LoVo (cell line): Measurements from ENCODE around the gene DPF1.
"Not testable (repeated sequence)": the region's sequence is repeated elsewhere in the genome, so short reads cannot be mapped to it uniquely, and the experiment has no call there.

Source experiments
- DNase-seq: peaks from one replicate; pipeline ENCODE4 v3.0.0-alpha.2; 2016; ENCODE audit warnings: low spot score

The DPF1 gene

DNA sequence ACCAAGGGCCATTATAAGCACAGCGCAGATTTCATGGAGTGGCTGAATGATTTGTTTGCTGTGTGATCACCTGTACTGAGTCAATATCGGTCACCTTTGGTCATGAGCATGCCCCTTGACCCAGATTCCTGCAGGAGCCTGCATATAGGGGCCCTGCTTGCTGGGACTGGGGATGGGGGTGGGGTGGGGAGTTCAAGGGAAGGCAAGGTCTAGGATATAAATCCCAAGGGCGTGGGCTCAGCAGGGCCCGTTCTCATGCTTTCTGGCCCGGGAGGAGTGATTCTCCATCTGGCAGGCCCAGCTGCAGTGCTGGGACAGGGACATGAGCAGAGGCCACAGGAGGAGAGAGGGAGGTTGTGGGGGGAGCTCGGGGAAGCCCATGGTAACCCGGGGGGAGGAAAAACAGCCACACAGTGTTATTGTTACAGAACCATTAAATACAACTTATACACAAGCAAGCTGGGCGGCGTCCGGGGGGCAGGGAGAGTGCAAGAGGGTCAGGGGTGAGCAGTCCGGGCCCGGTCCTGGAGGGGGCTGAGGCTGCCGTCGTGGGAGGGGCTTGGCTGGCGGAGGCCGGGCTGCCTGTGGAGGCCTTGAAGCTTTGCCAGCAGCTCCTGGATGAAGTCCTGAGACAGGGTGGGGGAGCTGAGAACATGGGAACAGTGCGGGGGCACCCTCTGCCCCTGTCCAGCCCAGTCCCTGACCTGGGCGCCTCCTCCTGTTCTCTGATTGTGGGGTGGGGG, 27.0 kb upstream of the DPF1 start:
- DNase-seq = no peak

DNA sequence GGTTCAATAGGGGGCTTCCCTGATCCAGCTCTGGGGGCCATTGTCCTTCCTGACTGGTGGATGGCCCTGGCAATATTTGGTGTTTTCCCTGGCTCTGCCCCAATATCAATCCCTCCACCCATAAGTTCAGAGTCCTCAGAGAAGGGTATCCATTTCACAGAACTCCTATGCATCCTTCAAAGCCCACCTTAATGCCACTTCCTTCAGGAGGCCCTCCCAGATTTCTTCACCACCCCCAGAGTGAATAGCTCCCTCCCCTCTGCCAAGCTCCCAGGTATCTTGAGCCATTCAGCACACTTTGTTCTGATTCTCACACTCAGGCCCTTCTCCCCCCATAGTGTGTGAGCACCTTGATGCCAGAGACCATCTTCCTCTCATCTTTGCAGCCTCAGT, 26.4 kb upstream of the DPF1 start:
- no peak for DNase-seq

DNA sequence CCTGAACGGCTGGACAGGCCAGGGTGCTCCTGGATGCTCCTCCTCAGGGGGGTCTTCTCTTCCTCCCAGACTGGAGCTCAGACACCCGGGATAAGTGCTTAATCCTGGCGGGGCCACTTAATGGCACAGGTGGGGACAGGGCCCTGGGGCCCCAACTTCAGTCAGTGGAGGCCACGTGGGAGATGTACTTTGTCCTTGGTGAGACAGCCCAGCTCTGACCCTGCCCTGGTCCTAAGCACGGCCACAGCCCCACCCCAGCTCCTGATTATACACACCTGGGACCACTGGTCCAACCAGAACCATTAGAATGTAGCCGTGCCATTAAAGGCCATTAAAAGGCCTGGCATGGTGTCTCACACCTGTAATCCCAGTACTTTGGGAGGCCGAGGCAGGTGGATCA, 24.4 kb upstream of the DPF1 start:
- no peak for DNase-seq

DNA sequence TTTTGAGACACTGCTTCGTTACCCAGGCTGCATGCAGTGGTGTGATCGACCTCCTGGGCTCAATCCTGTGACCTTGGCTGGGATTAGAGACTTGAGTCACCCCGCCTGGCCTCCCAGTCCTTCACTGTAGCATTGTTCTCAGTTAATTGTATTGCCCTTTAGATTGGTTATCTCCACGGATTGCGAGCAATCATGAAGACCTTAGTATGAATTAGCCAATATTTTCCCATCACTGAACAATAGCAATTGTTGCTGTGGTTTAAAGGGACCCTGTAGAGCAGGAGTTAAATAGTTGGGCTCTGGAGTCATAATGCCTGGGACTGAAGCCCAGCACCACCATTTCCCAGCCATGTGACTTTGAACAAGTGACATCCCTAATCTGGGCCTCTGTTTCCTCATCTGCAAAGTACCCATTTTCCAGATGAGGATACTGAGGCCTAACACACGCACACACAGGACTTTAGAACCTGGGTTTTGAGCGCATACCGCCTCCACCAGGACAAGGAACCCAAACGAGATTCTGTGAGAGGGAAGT, 23.8 kb upstream of the DPF1 start:
- DNase-seq = no peak

DNA sequence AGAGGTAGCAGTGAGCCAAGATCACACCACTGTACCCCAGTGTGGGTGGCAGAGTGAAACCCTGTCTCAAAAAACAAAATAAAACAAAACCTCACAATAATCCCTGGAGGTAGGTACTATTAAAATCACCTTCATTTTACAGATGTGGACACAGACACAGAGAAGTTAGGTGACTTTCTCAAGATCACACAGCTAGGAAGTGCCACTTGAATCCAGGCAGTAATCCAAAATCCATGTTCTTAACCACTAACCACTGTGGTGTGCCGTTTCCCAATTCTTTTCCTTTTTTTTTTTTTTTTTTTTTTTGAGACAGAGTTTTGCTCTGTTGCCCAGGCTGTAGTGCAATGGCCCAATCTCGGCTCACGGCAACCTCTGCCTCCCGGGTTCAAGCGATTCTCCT, 23.1 kb upstream of the DPF1 start:
- DNase-seq = no peak

DNA sequence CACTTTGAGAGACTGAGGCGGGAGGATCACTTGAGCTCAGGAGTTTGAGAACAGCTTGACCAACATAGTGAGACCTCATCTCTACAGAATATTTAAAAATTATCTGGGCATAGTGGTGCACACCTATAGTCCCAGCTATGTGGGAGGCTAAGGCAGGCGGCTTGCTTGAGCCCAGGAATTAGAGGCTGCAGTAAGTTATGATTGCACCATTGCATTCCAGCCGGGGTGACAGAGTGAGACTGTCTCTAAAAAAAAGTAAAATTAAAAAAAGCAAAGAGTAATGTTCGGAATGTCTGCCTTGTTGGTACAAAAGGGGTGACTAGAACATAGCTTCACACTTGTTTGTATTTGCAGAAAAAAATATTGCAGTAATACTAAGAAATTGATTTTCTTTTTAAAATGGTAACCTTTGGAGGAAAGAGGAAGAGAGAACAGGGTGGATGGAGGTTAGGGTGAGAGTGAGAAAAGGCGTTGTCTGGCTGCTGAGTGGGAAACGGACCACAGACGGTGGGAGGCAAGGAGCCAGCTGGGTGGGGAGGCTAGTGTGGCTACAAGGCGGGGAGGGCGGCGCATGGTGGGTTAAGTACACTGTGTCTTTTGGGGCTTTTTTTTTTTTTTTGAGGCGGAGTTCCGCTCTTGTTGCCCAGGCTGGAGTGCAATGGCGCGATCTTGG, 21.9 kb upstream of the DPF1 start:
- no peak for DNase-seq

DNA sequence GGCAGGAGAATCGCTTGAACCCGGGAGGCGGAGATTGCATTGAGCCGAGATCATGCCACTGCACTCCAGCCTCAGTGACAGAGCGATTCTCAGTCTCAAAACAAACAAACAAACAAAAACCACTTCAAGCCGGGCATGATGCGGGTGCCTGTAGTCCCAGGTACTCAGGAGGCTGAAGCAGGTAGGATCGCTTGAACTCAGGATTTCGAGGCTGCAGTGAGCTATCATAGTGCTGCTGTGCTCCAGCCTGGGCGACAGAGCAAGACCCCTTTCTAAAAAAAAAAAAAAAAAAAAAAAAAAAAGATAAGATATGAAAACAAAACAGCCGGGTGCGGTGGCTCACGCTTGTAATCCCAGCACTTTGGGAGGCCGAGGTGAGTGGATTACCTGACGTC, 19.3 kb upstream of the DPF1 start:
- no peak for DNase-seq

DNA sequence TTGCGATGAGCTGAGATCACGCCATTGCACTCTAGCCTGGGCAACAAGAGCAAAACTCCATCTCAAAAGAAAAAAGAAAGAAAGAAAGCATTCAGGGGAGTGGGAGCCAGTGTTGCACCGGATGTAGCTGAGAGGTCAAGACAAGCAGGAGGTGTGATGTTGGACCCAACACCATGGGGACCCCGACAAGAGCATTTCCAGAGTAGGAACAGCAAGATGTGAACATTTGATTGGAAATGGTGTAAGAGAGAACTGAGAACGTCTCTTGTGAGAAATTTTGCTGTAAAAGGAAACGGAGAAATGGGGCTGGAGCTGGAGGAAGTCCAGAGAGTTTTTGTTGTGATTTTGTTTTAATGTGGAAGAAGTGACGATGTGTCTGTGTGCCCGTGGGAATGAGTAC, 15.8 kb upstream of the DPF1 start:
- no peak for DNase-seq

DNA sequence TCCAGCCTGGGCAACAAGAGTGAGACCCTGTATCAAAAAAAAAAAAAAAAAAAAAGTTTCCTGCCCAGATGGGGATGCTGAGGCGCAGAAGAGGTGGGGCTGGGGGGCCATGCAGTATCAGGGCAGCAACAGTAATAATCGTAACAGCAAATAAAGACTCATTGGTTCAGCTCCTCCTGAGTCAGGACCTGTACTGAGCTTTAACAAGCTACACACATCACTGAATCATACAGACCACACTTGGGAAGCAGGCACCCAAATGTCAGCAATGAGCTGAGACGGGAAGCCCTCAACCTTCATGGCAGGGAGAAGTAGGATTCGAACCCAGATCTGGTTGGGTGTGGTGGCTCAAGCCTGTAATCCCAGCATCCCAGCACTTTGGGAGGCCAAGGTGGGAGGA, 10.6 kb upstream of the DPF1 start:
- no peak for DNase-seq

DNA sequence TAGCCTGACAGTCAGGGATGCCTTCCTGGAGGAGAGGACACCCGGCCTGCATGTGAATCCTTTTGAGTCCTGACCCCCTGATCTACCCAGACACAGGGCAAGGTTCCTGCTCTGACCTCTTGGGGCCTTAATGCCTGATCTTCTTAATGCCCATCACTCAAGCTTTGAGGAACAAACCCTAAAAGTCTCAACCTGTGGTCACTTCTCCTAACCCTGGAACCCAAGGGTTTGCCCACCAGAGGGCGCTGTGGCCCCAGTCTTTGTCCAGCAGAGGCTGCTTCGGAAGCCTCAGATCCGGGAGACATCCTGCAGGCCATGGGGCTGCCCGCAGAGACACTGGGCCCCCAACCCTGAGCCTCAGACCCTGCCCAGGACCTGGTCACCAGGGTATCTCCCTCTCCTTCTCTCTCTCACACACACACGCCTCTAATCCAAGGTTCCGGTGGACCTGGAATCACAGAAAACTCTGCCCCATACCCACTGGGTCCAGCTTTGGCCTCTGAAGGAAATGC, 9.8 kb upstream of the DPF1 start:
- peak; percentile 73 for DNase-seq

DNA sequence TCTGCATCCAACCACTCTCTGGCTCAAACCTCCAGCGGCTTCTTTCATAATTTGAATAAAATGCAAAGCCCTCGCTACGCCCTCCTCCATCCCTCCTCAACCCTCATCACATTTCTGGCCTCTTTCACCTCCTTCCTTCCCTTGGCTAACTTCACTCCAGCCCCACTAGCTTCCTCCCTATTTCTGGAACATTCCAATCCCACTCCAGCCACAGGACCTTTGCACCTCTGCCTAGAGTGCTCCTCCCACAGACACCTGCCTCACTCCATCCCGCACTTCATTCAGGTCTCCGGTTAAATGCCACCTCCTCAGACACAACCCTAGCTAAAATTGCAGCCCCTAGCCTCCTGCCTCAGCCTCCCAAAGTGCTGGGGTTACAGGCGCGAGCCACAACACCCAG, 7.9 kb upstream of the DPF1 start:
- no peak for DNase-seq

DNA sequence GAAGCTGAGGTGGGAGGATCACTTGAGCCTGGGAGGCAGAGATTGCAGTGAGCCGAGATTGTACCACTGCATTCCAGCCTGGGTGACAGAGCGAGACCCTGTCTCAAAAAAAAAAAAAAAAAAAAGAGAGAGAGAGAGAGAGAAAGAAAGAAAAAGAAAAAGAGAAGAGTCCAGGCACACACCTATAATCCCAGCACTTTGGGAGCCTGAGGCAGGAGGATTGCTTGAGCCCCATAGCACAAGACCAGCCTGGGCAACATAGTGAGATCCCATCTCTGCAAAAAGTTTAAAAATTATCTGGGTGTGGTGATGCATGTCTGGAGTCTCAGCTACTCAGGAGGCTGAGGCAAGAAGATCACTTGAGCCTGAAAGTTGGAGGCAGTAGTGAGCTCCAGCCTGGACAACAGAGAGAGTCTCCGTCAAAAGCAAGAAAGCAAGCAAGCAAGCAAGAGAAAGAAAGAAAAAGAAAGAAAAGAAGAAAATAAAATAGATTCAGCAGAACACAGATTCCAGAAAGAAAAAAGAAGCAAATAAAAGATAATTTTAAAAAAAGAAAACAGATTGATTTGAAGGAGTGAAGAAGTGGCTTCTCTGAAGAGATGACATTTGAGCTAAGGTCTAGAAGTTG, 6.6 kb upstream of the DPF1 start:
- DNase-seq = not testable (repeated sequence)

DNA sequence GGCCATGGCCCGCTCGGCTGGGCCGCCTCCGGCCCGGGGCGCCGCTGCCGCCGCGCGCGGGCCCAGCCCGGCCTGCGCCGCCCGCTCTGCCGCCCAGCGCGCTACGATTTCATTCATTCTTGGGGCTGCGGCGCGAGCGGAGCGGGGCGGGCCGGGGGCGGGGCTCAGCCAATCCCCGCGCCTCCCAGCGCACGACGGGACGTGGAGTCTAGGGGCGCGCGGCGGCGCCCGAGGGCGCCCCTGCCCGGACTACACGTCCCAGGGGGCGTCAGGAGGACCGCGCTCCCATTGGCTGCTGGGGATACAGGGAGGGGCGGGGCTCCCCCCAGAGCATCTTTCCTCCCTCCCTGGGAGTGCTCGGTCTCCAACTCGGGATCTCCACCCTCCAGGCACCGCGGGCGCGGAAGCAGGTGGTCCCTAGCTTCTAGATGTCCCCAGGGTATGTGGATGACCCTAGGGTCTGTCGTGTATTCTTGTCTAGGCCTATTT, 5.6 kb upstream of the DPF1 start:
- no peak for DNase-seq

DNA sequence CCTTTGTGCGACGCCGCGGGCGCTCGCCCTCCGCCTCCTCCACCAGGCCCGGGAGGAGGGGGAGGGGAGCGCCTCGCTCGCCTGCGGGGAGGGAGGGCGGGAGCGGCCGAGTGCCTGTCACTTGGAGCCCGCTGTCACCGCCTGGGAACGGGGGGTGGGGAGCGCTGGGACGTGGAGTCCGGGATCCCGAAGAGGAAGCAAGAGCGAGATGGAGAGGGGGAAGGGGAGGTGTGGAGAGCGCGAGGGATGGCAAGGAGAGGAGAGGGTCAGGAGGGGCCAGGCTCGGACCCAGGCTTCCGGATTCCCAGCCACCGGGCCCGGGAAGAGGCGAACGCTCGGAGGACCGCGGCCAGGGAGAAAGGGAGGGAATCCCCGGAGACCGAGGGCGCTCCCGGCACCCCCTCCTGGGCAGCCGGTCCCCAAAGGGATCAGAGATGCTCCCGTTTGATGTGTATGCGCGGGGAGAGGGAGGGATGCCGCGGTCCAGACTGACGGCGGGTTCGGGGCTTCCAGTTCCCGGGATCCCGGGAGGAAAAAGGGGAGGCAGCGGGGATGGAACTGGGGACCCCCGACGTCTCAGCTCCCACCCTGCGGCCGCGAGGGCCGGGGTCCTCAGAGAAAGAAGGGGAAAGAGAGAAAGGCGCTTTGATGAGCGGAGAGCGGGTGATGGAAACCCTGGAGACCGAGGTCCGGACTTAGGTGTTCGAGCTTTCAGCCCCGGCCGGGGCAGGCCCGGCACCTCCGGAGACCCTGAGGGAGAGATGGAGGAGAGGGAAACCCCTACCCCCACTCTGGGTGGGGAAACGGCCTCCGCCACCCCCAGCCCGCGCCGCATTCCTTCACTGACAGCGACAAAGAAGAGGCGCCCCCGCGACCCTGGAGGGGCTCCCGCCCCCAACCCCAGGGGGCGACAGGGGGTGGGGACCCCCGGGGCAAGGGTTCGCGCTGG, 4.7 kb upstream of the DPF1 start:
- no peak for DNase-seq

DNA sequence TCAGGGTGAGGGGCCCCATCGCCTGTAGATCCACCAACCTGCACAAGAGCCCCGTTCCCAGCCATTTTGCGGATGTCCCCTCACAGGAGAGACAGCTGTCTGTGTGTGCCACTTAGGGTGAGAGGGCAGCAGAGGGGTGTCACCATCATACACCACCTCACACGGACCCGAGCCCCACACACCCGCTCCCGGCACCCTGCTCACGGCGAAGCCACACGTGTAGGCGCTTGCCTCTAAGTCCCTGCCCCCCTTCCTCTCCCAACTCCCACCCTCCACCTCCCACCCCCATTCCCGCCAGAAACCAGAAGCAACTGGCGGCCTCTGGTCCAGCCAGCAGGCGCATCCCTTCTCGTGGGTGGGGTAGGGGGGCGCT, 4.0 kb upstream of the DPF1 start:
- DNase-seq = no peak

DNA sequence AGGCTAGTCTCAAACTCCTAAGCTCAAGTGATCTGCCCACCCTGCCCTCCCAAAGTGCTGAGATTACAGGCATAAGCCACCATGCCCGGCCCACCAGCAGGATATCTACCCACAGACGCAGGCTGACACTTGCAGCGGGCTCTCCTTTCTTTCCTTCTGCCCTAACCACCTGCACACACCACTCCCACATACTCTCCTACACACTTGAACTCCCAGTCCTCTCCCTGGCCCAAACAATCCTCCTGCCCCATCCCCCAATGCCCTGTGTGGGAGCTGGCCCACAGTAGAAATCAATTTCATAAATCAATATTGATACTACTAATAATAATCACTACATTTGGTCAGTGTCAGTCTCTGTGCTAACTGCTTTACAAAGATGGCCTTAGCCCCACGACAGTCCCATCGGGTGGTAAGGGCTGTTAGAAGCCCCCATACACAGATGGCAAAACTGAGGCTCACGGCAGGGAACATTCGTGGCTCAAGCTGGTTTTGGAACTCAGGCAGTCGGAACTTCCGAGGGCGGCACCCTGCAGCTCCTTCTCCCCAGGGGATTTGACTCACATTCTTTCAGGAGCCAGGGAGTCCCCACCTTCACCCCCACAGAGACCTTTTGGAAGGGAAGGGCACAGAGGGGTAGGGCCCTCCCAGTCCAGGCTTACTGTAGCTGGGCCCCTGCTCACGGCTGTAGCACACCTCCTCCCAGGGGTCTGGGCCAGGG, 3.4 kb upstream of the DPF1 start:
- DNase-seq = no peak

DNA sequence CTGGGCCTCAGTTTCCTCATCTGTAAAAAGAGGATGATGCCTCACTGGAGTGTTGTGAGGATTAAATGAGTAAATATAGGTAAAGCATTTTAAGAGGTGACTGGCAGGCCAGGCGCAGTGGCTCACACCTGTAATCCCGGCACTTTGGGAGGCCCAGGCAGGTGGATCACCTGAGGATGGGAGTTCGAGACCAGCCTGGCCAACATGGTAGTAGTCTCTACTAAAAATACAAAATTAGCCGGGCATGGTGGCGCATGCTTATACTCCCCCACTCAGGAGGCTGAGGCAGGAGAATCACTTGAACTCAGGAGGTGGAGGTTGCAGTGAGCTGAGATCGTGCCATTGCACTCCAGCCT, 819 bp upstream of the DPF1 start:
- DNase-seq = not testable (repeated sequence)

DNA sequence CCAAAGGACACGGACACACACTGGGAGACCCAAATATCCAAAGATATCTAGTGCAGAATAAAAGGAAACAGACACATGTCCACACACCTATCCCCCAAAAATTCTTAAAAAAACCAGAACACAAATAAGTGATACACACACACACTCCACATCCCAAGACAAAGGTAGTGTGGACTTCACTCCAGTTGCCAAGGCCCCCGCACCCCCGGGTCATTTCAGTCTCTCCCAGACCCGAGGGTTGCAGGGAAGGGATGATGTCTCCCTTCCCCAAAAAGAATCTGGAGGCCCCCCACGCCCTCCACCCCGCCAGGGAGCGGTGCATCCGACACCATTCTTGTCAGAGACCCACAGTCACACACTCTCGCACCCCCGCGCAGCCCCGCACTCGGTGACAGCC, 407 bp downstream of the DPF1 start:
- no peak for DNase-seq

DNA sequence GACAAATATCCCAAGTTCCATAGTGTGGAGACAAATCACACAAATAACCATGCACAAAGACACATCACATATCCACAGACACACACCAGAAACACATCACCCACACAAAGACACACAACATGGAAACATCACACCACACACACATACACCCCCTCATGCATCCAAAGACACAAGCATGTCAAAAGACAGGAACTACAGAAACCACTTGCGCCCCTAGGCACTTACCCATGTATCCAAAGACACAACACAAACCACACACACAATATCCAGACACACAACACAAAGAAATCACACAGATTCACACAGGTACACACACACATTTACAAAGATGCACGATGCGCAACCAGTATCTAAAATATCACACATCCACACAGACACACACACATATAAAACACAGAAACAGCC, 901 bp downstream of the DPF1 start:
- DNase-seq = no peak

DNA sequence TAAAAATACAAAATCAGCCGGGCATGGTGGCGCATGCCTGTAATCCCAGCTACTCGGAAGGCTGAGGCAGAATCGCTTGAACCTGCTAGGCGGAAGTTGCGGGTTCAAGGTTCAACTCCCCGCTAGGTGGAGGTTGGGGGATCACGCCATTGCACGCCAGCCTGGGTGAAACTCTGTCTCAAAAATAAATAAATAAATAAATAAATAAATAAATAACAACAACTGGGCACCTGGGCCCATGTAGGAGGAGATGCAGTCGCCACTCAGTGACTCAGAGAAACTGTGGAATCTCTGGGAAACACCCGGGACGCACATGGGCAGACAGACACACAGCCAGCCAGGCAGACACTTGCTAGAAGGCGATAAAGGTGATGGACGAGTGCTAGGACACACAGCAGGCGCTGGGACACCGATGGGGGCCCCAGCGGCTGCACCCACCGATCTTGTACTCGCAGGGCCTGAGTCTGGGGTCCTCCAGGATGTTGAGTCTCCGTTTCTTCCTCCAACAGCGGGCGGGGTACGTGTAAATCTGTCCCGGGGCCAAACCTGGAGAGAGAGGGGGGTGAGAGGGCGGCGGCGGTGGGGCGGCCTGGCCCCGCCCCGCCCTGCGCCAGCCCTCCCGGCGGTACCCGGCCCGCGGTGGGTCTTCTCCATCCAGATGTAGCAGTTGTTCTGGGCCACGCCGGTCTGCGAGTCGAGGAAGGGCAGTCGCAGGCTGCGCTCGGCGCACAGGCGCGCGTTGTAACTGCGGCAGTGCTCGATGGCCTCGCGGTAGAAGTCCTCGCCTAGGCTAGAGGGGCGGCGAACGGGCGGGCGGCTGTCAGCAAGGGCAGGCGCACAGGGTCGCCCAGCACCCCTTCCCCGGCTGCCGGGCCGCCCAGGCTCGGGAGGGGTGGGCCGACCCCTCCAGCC, 1.8 kb downstream of the DPF1 start:
- no peak for DNase-seq
